ENCODE data around the gene L1TD1. TPM values are rescaled to one million over a fixed set of nuclear protein-coding genes. Genes with fewer than 3 reads are reported as not detected.

The L1TD1 gene
- total and polyA plus RNA-seq, 8 donors: 0.13 to 10.1 (median 1.2) TPM; not detected in 4

GRCh38 chr1:62245201-62245600 lies 50.6 kb downstream of the L1TD1 start:
- Histone ChIP-seq H3K4me1 (peaks cover 0 to 15% (median 9%) of the 10 kb centered on the region in 4 donors), H3K36me3 (no peaks in the 10 kb centered on the region), H3K4me3 (no peak overlapping the region), H3K9me3 (no peaks in the 10 kb centered on the region), H3K27me3 (no peaks in the 10 kb centered on the region), H3K27ac (no peak overlapping the region)
- DNase-seq: no peak
- intact Hi-C loops (cut with DNase I; ENCODE audit: low total_unique reads): no loop called here
- TF ChIP-seq CTCF (IDR thresholded peaks at IDR 0.05): no peak
- no peak for TF ChIP-seq POLR2A (IDR thresholded peaks at IDR 0.05)
- TF ChIP-seq POLR2AphosphoS5 (IDR thresholded peaks at IDR 0.05): no peak
- TF ChIP-seq EP300 (IDR thresholded peaks at IDR 0.05): no peak

- H3K27ac ChIP-seq: no peak overlapping the region
- no peaks in the 10 kb centered on the region for H3K9me3 ChIP-seq
- 67 to 87% (median 69%) methylated on average over 13 to 14 of the region's 14 CpGs for WGBS, 5 donors
- intact Hi-C loops (cut with DNase I; ENCODE audit: low total_unique reads): no loop called here
- no peak for DNase-seq
- H3K4me1 ChIP-seq: no peaks in the 10 kb centered on the region
- H3K36me3 ChIP-seq: no peaks in the 10 kb centered on the region
- no peak for TF ChIP-seq POLR2A (IDR thresholded peaks at IDR 0.05)
- TF ChIP-seq EP300 (IDR thresholded peaks at IDR 0.05): no peak
- TF ChIP-seq CTCF (IDR thresholded peaks at IDR 0.05): no peak
- TF ChIP-seq POLR2AphosphoS5 (IDR thresholded peaks at IDR 0.05): no peak
- no peaks in the 10 kb centered on the region for H3K27me3 ChIP-seq
- H3K4me3 ChIP-seq: no peak overlapping the region
These were observed 52.9 kb downstream of the L1TD1 start for GRCh38 chr1:62247391-62248168.

- Histone ChIP-seq H3K4me3 (no peak overlapping the region), H3K4me1 (no peaks in the 10 kb centered on the region), H3K27me3 (no peaks in the 10 kb centered on the region), H3K9me3 (no peaks in the 10 kb centered on the region), H3K27ac (no peak overlapping the region), H3K36me3 (no peaks in the 10 kb centered on the region)
- 67 to 84% (median 82%) methylated on average over 10 of the region's 10 CpGs for WGBS, 5 donors
- TF ChIP-seq EP300 (IDR thresholded peaks at IDR 0.05) (no peak), POLR2A (IDR thresholded peaks at IDR 0.05) (no peak), POLR2AphosphoS5 (IDR thresholded peaks at IDR 0.05) (no peak), CTCF (IDR thresholded peaks at IDR 0.05) (no peak)
- DNase-seq: no peak
- intact Hi-C loops (cut with DNase I; ENCODE audit: low total_unique reads): no loop called here
These were observed 55.6 kb downstream of the L1TD1 start for GRCh38 chr1:62250126-62250726.

DNA sequence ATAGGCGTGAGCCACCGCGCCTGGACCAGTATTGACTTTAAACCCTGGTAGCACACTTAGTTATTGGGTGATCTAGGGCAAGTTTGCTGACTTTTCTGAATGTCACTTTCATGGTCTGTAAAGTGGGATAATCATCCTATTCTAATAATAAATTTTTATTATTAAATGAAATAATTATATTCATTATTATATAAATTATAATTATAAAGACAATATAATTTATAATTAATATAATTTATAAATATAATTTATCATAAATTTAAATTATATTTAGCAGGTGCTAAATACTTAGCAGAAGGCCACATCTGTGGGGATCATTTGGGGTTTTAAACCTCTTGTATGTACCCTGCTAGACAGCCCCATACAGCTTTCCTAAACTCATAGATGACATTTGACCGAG lies 64.9 kb downstream of the L1TD1 start:
- Histone ChIP-seq H3K4me1 (no peaks in the 10 kb centered on the region), H3K4me3 (no peak overlapping the region), H3K27ac (no peak overlapping the region), H3K9me3 (no peaks in the 10 kb centered on the region), H3K27me3 (no peaks in the 10 kb centered on the region), H3K36me3 (no peaks in the 10 kb centered on the region)
- TF ChIP-seq EP300 (IDR thresholded peaks at IDR 0.05) (no peak), POLR2AphosphoS5 (IDR thresholded peaks at IDR 0.05) (no peak), CTCF (IDR thresholded peaks at IDR 0.05) (no peak), POLR2A (IDR thresholded peaks at IDR 0.05) (no peak)
- WGBS, 5 donors: 97 to 99% (median 98%) methylated on average over 4 of the region's 4 CpGs
- no peak for DNase-seq
- intact Hi-C loops (cut with DNase I; ENCODE audit: low total_unique reads): no loop called here

Measured in stomach (tissue), 9 donors.